SJSA1 (cell line): Measurements from ENCODE around the gene TNFSF8. TPM values are rescaled to one million over a fixed set of nuclear protein-coding genes. Genes with fewer than 3 reads are reported as not detected.

Experiments used
- DNase-seq, 2 experiments: peaks; one replicate each; pipeline ENCODE4 v3.0.0-alpha.2; 2015 to 2020; ENCODE audit warnings: low spot score in 2 of 2, low read depth in 1 of 2
- H3K27ac ChIP-seq: fragments of 250-450 bp; sonication (Bioruptor Pico); 2 replicates; pipeline ENCODE4 v1.5.1; 2020; ENCODE audit warnings: mild to moderate bottlenecking, moderate library complexity
- H3K27me3 ChIP-seq: fragments of 250-450 bp; sonication (Bioruptor Pico); replicated peaks from 2 replicates; pipeline ENCODE4 v1.5.1; 2020; ENCODE audit warnings: mild to moderate bottlenecking, moderate library complexity
- H3K36me3 ChIP-seq: fragments of 250-450 bp; sonication (Bioruptor Pico); 2 replicates; pipeline ENCODE4 v1.5.1; 2020; ENCODE audit warnings: mild to moderate bottlenecking
- H3K4me1 ChIP-seq: fragments of 250-450 bp; sonication (Bioruptor Pico); replicated peaks from 2 replicates; pipeline ENCODE4 v1.6.1; 2021; ENCODE audit warnings: mild to moderate bottlenecking
- H3K4me3 ChIP-seq: fragments of 250-450 bp; sonication (Bioruptor Pico); 2 replicates; pipeline ENCODE4 v1.5.1; 2020; ENCODE audit warnings: mild to moderate bottlenecking
- H3K9me3 ChIP-seq: fragments of 250-450 bp; sonication (Bioruptor Pico); replicated peaks from 2 replicates; pipeline ENCODE4 v1.5.1; 2020; ENCODE audit warnings: mild to moderate bottlenecking
- total RNA-seq: library from RNA; depleted of rRNA; stranded (reverse); fragments of >200 nt; shearing (Covaris generic); gene quantifications from 2 replicates; pipeline ENCODE4 v1.2.3, GENCODE V29; 2014

Gene TNFSF8
- total RNA-seq, 1 experiment from 2014 or later = not detected

DNA sequence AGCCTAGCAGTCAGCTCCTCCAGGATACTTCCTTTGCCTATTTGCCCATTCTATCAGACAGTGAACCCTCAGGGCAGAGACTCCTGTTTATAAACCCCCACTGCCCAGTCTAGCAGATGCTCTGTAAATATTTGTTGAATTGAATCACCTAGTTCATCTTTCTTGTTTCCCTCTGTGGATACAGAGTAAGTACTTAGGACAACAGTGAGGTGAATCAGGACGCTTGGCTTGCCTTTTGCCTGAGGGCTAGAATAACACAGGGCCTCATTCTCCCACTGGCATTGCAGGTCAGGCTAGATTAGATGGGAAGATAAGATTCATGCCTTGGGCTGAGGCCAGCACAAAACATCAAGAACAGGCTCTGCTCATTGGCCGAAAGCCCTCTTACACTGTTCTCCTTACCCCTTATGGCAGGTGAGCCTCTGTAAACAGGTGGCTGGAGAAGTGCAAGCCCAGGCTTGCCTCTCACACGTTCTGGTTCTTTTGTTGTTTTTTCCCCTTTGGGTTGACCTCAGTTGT is 22.2 kb downstream of the TNFSF8 start:
- Histone ChIP-seq H3K36me3 (no peaks in the 10 kb centered on the region), H3K27me3 (no peaks in the 10 kb centered on the region), H3K27ac (no peak overlapping the region), H3K9me3 (no peaks in the 10 kb centered on the region), H3K4me1 (peaks cover 13% of the 10 kb centered on the region), H3K4me3 (no peak overlapping the region)
- DNase-seq = peak; percentile 59 to 60

DNA sequence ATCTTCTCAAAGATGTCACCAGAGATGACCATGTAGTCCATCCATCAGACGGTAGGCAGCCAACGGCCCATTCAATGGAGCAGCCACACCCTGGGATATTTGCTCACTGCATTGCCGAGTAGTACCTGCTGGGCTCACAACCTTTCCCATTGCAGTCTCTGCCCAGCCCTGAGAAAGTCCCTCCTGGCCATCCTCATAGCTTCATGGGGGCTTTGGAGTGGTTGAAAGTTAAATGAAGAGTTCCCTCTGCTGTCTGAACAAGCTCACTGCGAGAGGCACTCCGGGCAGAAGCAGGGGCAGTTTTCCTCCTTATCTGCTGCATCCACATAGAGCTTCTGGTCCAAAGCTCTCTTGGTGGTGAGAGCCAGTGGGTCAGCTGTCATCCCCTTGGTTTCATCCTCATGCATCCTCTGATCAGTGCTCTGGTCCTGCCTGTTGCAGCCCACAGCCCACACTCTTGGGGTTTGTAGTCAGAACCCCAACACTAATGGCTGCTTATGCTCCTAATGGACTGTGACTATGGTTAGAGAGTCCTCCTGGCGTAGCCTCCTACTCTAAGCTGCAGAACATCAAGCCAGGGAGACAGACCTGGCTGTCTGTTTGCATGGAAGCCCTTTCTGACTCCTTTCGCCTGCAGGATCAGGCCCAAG is 23.3 kb downstream of the TNFSF8 start:
- no peak for DNase-seq
- no peak overlapping the region for H3K27ac ChIP-seq
- no peak overlapping the region for H3K4me3 ChIP-seq
- H3K4me1 ChIP-seq = peaks cover 25% of the 10 kb centered on the region
- no peaks in the 10 kb centered on the region for H3K36me3 ChIP-seq
- no peaks in the 10 kb centered on the region for H3K9me3 ChIP-seq
- no peaks in the 10 kb centered on the region for H3K27me3 ChIP-seq

DNA sequence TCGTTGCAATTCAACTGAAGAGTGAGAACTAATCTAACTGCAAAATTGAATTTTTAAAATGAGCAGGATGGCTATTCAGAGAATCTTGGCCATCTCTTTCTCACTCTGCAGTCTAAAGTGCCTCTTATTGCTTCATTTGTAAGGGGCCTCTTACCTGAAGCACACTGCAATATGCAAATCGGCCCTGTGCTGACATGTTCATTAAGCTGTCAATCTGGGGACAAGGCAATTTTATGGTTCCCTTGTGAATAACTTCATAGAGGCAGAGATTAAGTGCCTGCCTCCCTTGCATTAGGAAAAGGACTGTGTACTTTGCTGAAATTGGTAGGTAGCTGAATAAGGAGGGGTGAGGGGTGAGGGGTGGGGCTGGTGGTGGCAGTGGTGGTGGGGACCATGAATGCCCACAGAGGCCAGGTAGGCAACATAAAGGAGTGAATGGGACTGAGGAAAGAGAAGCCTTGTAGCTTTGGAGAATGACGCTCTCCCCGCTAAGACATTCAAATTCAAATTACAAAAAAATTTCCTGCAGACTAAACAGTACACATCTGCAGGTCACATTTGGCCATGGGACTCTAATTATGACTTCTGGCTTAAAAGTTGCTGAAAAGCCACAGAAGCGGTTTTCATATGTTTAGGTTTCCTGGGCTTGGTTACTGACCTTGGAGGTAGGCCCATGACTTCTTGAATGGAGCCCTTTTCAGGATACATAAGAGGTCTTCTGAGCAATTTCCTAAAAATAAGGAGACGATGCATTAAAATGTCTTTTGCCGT is 25.0 kb downstream of the TNFSF8 start:
- Histone ChIP-seq H3K36me3 (no peaks in the 10 kb centered on the region), H3K4me3 (no peak overlapping the region), H3K9me3 (no peaks in the 10 kb centered on the region), H3K27ac (no peak overlapping the region), H3K27me3 (no peaks in the 10 kb centered on the region), H3K4me1 (peaks cover 42% of the 10 kb centered on the region)
- DNase-seq = no peak

DNA sequence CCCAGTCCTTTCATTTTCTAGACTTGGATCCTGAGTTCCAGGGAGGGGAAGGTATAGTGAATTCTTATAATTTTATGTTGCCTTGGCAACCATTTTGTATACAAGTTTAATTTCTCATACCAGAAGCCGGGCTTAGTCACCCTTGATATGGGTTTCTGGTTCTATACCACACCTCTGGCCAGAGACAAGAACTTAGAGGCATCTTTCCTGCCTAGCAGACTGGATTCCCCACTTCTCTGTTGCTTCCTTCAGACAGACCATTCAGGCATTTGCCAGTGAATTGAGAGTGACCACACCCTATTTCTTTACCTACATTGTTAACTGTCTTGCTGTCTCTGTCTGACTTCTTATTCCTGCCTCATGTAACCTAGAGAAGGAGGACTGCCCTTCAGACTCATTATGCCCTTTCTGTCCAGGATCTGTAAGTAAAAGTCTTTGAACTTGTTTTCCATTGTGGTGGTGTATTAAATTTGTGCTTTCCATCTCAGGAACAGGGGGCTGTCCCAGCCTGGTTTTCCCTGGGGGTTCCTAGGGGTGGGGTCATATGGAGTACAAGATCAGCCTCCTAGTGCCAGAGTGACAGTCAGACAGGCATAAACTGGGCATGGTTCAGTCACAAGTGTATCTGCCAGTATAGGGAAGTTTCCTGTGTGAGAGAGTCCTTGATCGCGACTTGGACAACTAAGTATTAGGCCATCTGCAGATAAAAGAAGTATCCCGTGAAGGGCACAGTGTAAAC is 27.4 kb downstream of the TNFSF8 start:
- no peak for DNase-seq
- Histone ChIP-seq H3K9me3 (no peaks in the 10 kb centered on the region), H3K4me3 (no peak overlapping the region), H3K36me3 (no peaks in the 10 kb centered on the region), H3K27ac (no peak overlapping the region; the same call in 1 of the 2 replicates), H3K4me1 (peaks cover 37% of the 10 kb centered on the region), H3K27me3 (no peaks in the 10 kb centered on the region)

DNA sequence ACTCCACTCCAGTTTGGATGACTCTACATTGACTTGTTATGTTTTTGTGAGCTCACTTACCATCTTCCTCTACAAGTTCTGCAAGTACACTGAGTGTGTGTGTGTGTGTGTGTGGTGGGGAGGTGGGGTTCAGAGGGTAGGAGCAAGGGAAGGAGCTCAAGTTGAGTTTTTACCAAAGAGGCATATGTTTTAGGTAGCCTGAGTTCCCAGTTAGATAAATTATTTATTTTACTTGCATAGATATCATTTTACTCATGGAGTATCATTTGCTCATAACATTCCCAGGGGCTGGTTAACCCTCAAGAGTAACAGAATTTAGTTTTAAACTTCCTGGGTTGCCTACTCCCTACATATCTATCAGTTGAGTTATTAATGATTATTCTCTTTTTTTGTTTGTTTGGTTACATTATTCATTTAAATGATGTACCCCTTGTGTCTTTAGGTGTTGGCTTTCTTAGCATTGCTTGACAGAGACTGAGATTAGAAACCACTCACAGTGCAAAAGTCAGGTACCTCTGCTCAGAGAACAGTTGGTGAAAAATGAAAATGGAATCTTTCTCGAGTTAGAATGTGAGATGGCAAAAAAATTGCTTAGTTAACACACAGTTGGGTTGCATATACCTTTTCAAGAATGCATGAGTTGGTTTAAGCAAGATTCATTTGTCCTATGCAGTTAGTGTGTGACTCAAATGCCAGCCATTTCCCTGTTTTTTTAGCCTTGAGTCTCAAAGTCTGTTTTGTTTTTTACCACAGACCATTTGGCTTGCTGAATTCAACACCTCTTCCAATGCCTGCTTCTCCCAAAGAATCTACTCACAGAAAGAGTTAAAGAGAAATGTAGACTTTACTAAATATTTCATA is 29.2 kb downstream of the TNFSF8 start:
- DNase-seq = no peak
- Histone ChIP-seq H3K27ac (peak overlapping the region; percentile 20; the same call in 1 of the 2 replicates), H3K9me3 (no peaks in the 10 kb centered on the region), H3K36me3 (no peaks in the 10 kb centered on the region), H3K4me1 (peaks cover 29% of the 10 kb centered on the region), H3K27me3 (no peaks in the 10 kb centered on the region), H3K4me3 (no peak overlapping the region)

DNA sequence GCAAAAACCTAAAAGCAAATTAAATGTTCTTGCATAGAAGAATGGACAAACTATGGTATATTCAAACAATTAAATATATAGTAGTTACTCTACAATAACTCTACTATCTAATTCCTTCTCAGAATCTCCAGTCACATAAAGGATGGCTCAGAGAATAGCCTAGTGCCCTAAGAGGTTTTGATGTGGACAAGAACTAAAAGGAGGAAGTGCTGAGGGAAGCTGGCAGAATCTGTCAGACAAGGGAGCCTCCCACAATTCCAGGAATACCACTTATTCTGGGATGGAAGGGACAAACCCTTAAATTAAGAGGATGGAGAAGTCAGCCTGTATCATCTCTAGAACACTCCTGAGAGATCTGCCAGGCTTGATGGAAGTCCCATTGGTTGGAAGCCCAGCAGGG is 30.4 kb downstream of the TNFSF8 start:
- no peaks in the 10 kb centered on the region for H3K9me3 ChIP-seq
- H3K36me3 ChIP-seq = no peaks in the 10 kb centered on the region
- no peak for DNase-seq
- peaks cover 38% of the 10 kb centered on the region for H3K4me1 ChIP-seq
- no peak overlapping the region for H3K27ac ChIP-seq
- no peak overlapping the region for H3K4me3 ChIP-seq
- no peaks in the 10 kb centered on the region for H3K27me3 ChIP-seq

DNA sequence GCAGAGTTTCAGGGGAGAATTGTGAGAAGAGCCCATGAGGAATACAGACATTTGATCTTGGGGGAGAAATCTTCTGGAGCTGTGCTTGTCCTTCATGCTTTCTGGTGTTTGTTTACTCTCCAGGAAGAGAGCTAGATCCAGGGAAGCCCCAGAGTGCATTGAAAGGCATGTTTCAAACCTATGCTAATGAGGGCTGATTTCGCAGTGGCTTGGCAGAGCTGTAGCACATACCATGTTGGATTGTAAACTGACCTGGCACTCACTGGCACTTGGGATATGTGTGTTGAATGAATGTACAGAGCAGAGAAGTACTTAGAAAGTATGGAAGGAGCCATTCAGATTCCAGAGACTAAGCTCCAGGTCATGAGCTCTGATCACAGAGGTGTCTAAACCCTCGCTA is 30.9 kb downstream of the TNFSF8 start:
- no peaks in the 10 kb centered on the region for H3K27me3 ChIP-seq
- H3K4me1 ChIP-seq = peaks cover 43% of the 10 kb centered on the region
- no peak overlapping the region for H3K27ac ChIP-seq
- no peaks in the 10 kb centered on the region for H3K9me3 ChIP-seq
- DNase-seq = no peak
- no peaks in the 10 kb centered on the region for H3K36me3 ChIP-seq
- no peak overlapping the region for H3K4me3 ChIP-seq

DNA sequence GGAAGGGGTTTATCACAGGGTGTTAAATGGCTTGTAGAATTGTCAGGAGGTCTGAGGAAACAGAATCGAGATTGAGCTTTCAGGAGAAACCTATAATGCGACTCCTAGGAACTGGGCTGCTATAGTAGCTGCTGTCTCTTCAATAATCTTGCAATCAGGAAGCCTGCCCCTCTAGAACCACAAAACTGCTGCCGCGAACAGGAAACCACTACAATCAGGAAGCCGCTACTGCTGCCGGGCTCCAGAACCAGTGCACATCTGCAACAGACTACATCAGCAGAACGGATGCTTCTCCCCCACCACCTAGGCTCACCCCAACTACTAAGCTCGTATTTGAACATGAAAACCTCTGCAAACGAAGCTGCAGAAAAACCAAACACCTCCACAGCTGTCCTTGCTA is 31.6 kb downstream of the TNFSF8 start:
- Histone ChIP-seq H3K4me1 (peaks cover 50% of the 10 kb centered on the region), H3K9me3 (no peaks in the 10 kb centered on the region), H3K4me3 (no peak overlapping the region), H3K36me3 (no peaks in the 10 kb centered on the region), H3K27ac (no peak overlapping the region), H3K27me3 (no peaks in the 10 kb centered on the region)
- DNase-seq = no peak

DNA sequence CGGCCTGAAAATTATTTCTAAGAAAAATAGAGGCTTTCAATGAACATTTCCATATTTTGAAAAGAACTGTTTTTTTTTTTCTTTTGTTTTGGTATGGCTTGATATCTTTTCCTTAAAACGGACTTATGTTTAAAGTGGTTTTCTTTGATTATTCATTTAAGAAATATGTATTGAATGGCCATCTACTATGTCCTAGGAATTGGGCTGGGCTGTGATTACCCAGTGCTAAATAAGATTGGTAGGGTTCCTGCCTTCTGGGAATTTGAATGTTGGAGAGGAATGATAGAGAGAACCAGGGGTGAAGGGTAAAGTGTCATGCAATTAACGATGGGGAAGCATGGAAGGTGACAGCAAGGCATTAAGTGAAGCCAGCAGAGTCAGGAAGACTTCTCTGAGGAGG is 33.2 kb downstream of the TNFSF8 start:
- Histone ChIP-seq H3K27me3 (no peaks in the 10 kb centered on the region), H3K36me3 (no peaks in the 10 kb centered on the region), H3K27ac (no peak overlapping the region), H3K9me3 (no peaks in the 10 kb centered on the region), H3K4me1 (peaks cover 48% of the 10 kb centered on the region), H3K4me3 (no peak overlapping the region)
- DNase-seq = no peak

DNA sequence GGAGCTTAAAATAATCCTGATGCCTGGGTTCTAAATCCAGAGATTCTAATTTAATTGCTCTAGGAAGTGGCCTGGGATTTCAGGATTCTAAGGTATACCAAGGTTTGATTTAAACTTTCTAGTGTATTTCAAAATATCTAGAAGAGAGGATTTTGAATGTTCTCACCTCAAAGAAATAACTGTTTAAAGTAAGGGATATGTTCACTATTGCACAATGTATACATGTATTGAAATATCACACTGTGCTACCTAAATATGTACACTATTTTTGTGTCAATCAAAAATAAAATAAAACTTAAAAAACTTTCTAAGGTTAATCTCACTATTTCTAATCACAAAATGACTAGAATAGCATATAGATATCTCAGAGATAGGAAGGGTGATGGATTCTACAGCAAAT is 34.0 kb downstream of the TNFSF8 start:
- H3K36me3 ChIP-seq = no peaks in the 10 kb centered on the region
- no peaks in the 10 kb centered on the region for H3K9me3 ChIP-seq
- no peak overlapping the region for H3K27ac ChIP-seq
- no peak for DNase-seq
- H3K4me3 ChIP-seq = no peak overlapping the region
- H3K27me3 ChIP-seq = no peaks in the 10 kb centered on the region
- H3K4me1 ChIP-seq = peaks cover 39% of the 10 kb centered on the region

DNA sequence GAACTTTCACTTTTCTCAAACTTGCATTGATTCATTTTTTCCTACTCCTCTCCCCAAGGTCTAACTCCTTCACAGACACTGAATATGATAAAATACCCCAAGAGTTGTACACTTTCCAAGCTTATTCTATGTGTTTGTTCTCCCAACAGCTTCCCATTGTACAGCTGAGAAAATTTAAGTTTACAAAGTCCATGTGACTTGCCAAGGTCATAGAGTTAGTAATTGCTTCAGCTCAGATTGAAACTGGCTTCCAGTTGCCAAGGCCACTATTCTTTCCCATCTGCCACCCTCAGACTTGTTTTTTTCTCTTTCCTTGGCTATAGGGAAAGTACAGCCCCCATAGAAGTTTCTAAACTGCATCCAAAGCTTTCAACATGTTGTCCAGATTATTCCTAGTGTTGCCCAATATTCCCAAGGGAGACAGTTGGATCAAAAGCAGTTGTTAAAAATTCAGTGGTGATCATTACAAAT is 34.8 kb downstream of the TNFSF8 start:
- peaks cover 32% of the 10 kb centered on the region for H3K4me1 ChIP-seq
- DNase-seq = no peak

DNA sequence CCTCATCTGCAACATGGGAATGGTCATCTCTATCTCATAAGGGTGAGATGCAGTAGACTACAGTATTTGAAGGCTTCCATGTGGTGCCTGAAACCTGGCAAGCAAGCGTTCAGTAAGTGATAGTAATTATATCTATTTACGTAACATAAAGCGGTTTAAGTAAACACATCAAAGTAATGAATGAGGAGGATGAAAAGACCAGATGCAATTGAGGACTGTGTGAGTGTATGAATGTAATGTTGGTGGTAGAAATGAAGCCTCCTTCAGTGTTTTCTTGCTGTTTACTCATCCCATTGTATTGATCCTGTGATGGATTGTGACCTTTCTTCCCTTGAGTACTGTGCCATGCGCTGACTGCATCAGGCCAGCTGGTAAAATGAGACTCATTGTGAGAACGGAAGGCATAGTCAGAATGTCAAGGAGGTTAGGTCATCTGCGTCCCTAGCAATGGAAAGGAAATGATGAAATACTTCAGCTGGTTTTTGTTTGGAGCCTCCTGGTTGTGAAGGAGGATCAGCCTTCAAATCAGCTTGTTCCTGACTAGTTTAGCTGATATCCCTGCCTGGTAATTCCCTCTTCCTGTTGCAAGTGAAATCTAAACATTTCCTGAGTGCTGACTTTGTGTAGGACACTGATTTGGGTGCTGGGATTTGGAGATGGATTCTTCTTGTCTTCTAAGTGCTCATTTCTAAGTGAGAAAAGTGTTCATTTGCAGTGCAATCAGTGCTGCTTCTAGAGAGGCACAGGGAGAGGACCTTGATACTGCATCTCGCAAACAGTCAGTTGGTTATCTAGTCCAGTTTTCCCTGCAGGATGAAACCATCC is 35.6 kb downstream of the TNFSF8 start:
- Histone ChIP-seq H3K27ac (peak overlapping the region; percentile 79), H3K4me1 (peaks cover 29% of the 10 kb centered on the region), H3K36me3 (no peaks in the 10 kb centered on the region), H3K9me3 (no peaks in the 10 kb centered on the region), H3K27me3 (no peaks in the 10 kb centered on the region), H3K4me3 (no peak overlapping the region)
- DNase-seq = peak; percentile 66 to 83

More for the DNA sequence above, 34.8 kb downstream of the TNFSF8 start:
- H3K27ac ChIP-seq = peak overlapping the region; percentile 79
- no peaks in the 10 kb centered on the region for H3K36me3 ChIP-seq
- H3K9me3 ChIP-seq = no peaks in the 10 kb centered on the region
- no peak overlapping the region for H3K4me3 ChIP-seq
- no peaks in the 10 kb centered on the region for H3K27me3 ChIP-seq
